Activated naive CD4-positive, alpha-beta T cell (primary cell): ENCODE data around the gene ZNF516.

Experiments
- DNase-seq, 4 experiments: peaks; one replicate each; lab custom pipeline; 2025; lab: John Stamatoyannopoulos, UW

The ZNF516 gene

GRCh38 chr18:76468345-76469304 lies 26.4 kb downstream of the ZNF516 start:
- DNase-seq: no peak

GRCh38 chr18:76467371-76468190 lies 27.5 kb downstream of the ZNF516 start:
- DNase-seq: peak in 1 of 4 experiments; percentile 20

DNA sequence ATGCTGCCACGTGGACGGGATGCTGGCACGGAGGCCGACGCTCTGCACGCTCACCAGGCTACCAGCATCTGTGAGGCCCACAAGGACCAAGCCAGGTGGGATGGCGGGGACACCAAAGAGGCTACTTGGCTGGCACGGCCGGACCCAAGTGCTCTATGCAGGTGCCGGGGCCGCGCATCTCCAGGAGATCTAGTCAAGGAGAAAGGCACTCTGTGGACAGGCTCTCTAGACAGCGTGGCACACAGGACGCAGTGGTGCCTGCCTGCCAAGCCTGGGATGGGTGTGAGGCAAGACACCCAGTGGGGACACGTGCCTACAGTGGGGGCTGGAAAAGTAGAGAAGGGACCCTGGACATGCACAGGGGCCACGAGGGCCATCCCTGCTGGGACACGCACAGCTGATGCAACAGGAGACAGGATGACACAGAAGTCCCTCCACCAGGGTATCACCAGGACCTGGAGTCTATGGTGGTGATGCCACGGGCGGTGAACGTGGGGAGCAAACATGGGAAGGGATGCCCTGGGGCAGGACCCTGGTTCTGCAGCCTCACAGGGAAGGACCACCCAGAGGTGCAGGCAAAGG lies 28.5 kb downstream of the ZNF516 start:
- no peak for DNase-seq

DNA sequence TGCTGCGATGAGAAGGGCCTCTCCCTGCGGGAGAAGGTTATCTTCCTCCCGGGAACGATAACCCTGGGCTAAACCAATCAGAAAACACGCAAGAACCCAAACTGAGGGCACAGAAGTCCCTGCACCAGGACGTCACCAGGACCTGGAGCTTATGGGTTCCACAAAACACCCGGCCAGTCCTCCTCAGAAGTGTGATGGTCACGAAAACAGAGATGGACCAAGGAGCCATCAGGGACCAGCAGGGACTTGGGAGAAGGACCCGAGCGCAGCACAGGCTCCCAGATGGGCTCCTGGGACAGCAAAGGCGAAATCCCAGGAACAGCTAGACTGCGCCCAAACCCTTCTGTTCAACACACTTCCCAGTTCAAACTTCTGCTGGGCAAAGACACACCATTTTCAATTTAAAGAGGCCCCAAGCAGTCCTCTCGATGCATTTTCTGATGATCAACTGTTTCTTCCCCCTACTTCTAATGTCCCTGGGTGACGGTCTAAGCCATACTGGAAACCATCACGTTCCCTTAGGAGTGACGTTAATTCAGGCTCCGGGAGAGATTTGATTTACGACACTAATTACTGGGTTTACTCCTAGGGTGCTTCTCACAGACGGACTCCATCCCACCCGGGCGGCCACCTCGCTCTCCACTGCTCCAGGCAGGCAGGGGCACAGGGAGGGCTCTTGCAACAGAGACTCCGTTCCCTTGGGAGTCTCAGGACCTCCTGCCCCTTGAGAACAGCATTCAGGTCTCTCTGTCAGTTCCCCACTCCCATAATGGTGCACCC lies 29.2 kb downstream of the ZNF516 start:
- no peak for DNase-seq

DNA sequence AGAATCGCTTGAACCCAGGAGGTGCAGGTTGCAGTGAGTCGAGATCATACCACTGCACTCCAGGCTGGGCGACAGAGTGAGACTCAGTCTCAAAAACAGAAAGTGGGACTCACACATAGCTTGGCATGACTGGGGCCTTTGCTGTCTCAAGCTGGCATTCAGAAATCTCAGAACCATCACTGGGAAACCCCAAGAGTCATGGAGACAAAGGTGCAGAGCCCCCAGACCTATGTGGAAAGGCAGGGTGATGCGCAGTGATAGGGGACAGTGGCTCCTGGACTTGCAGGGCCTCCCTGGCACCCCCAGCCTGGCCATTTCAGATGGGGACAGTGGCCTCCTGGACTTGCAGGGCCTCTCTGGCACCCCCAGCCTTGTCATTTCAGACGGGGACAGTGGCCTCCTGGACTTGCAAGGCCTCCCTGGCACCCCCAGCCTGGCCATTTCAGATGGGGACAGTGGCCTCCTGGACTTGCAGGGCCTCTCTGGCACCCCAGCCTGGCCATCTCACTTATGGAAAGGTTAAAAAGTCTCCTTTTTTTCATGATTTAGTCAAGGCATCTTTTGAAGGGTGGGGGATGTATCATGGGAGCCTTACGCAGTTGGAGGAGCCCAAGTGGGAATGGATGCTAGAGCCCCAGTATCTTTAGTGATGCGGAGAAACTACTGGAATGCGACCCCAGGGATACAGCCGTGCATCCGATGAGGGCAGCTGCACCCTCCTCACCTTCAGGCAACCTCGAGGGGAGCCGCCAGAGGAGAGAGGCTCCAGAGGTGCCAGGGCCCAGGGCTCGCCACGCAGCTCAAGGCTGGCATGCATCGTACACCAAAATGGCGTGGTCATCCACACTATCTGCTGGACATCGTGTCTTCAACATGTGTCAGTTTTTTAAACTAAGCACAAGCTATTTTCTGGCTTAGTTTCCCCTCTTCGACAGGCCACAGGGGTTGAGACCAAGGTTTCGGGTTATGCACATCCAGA lies 30.5 kb downstream of the ZNF516 start:
- no peak for DNase-seq

GRCh38 chr18:76463872-76464271 lies 31.2 kb downstream of the ZNF516 start:
- DNase-seq: no peak

GRCh38 chr18:76463358-76463757 lies 31.7 kb downstream of the ZNF516 start:
- DNase-seq: no peak

DNA sequence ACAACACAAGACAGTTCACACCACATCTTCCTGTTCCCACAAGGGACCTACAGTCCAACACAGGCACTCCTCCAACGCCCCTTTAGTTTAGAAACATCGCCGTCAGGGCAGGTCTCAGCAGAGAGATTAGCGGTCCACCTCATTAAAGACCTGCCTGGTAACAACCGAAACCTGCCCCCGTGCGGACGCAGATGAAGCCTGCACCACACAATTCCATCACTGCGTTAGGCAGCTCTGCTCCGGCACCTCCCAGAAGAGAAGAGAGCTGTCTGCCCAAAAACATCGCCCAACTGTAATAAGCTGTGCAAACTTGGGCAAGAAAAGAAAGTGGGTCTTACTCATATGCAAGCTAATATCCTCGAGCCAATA lies 32.7 kb downstream of the ZNF516 start:
- DNase-seq: no peak

DNA sequence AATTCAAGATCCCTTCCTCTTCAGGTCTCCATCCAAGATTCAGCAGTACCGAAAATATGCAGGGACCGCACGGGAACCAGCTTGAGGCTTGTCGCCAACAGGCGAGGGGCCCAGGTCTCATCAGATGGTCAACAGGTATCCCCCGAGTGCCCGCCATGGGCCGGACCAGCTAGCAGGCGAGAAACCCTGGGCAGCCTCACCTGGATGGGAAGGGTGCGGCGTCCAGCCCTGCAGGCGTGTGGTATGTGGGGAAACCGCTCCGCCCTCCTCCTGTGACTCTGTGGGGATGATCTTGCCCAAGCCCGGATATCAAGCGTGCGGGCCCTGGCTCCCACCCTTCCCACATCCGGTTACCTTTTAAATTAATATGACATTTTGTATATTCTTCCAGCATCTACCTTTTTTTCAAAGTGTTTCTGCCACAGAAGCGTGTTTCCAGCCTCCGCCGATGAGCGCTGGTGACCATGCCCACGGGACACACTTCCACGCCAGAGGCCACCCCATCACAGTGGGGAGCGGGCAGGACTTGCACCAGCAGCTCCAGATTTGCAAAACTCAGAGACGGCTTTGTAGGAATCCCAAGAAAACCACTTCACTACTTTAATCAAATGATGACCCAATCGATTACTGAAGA lies 33.2 kb downstream of the ZNF516 start:
- DNase-seq: no peak

DNA sequence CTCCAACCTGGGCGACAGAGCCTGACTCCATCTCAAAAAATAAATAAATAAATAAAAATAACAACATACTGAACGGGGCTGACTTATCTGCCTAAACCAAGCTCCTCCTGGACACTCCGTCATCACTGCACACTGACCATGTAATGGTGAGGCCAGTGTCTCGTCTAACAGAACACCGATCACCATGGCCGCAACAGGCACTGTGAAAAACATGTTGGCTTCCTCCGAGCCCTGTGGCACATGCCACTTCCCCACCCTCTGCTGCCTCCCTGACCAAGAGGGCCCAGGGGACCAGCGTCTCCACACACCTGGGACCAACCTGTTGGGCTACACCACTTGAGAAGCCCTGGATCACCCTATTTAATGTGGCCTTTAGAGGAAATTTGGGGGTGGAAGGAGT lies 33.9 kb downstream of the ZNF516 start:
- DNase-seq: no peak

GRCh38 chr18:76460482-76460881 lies 34.6 kb downstream of the ZNF516 start:
- DNase-seq: no peak

DNA sequence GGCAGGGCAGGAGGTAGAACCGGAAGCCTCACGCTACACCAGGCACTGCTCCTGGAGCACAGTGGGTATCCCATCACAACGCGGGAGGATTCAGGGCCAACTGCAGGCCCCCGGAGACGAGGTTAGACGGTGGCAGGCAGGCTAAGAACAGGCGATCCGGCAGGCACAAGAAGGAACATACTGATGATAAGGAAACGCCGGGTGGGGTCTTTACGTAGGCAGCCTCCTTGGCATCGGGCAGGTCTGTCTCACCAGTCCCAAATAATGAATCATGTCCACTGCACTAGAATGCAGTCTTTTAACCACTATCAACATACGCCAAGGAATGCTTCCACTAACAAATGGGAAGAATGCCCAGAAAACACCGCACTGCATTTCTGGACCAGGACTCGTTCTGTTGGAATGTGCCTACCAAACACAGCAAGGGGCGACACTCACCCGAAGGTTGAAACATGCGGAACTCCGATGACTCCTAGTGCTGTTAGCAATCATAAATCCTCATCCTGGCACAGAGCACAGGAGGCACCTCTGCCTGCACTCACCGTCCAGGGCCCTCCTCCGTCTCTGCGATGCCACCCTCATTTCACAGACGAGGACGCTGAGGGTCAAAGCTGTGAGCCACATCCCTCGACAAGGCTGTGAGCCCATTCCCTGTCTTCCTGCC lies 35.2 kb downstream of the ZNF516 start:
- DNase-seq: no peak

DNA sequence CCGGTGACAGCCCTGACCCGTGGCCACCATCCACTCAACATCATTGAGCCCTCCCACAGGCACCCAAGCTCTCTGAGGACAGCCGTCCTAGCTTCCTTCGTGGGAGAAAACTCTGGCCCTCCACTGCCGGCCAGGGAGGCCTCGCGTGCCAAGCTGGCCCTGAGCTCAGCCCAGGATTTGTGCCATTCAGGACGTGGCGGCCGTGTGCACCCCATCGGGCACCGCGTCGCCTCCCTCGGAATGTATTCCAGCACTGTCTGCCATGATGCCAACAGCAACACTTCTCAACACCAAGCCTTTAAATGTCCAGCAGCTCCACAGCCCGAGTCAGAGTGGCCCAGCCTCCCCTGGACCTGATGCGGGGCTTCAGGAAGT lies 35.7 kb downstream of the ZNF516 start:
- DNase-seq: no peak

DNA sequence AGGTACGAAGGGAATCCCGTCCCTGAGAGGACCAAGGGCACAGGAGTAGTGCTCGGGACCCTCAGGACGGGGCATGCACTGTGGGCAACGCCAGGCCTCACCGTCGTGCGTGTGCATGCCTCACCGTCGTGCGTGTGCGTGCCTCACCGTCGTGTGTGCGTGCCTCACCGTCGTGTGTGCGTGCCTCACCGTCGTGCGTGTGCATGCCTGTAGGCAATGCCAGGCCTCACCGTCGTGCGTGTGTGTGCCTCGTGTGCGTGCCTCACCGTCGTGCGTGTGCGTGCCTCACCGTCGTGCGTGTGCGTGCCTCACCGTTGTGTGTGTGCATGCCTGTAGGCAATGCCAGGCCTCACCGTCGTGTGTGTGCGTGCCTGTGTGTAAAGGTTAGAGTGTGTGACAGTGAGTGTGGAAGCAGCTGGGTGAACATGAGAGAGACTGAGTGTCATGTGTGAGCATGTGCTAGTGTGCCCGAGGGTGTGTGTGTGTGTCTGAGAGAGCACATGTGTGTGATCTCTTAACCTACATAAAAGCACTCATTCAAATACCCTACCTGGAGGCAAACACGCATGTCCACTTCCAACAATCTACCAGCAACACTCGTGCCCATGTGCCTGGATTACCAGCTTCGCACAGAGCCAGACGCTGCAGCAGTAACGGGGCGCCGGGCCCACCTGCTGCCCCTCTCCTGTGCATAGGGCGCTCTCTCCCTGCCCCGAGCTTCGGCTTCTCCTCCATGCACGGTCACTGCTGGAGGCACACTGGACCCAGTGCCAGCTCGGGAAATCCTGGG lies 36.3 kb downstream of the ZNF516 start:
- no peak for DNase-seq

DNA sequence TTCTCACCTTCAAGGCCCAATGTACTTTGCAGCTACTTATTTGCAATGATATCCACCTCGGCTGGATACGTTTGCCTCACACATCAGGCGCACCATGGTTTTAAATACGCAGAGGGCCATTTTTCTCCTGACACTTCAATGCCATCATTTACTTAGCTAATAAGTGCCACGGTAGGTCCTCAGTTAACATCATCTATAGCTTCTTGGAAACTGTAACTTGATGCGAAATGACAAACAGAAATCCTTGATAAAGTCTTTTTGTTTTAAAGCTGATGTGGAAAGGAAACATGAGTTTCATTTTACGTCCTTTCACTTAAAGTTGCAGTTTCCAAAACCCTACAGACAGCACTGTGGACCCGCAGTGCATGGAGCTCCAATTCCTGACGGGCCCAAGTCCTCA lies 37.1 kb downstream of the ZNF516 start:
- no peak for DNase-seq

- DNase-seq: no peak
Measured at GRCh38 chr18:76457475-76457874, 37.6 kb downstream of the ZNF516 start.

GRCh38 chr18:76456823-76457222 lies 38.2 kb downstream of the ZNF516 start:
- DNase-seq: no peak

GRCh38 chr18:76456018-76456750 lies 38.9 kb downstream of the ZNF516 start:
- no peak for DNase-seq
